Neutrophil (primary cell): ENCODE results near the gene RCN2.

Experiments used
- H3K27ac ChIP-seq: fragments of 200-600 bp; sonication (generic); 2 replicates; pipeline ENCODE4 v1.5.1; 2016; ENCODE audit warnings: mild to moderate bottlenecking, moderate library complexity
- H3K27me3 ChIP-seq: fragments of 200-600 bp; sonication (generic); 2 replicates; pipeline ENCODE4 v1.6.0; 2016; ENCODE audit warnings: mild to moderate bottlenecking
- H3K36me3 ChIP-seq: fragments of 200-600 bp; sonication (generic); 2 replicates; pipeline ENCODE4 v1.5.1; 2017
- H3K4me1 ChIP-seq, 2 experiments: fragments of 200-600 bp in 1 of 2; sonication (generic) in 1 of 2; 1 replicate in 1 of 2; 2 replicates in 1 of 2; pipeline versions ENCODE4 v1.5.1 to v1.6.1; 2013 to 2016; ENCODE audit warnings: low read depth in 1 of 2, low read length in 1 of 2, mild to moderate bottlenecking in 1 of 2, moderate library complexity in 1 of 2; ENCODE audit not compliant: control insufficient read depth in 1 of 2, insufficient read depth in 1 of 2
- H3K4me3 ChIP-seq, 2 experiments: fragments of 200-600 bp in 1 of 2; sonication (generic) in 1 of 2; 1 replicate in 1 of 2; 2 replicates in 1 of 2; pipeline ENCODE4 v1.5.1; 2013 to 2016; ENCODE audit warnings: low read depth in 1 of 2, low read length in 1 of 2, mild to moderate bottlenecking in 1 of 2, moderate library complexity in 1 of 2
- H3K9me3 ChIP-seq: fragments of 200-600 bp; sonication (generic); 2 replicates; pipeline ENCODE4 v1.5.1; 2016
- CTCF ChIP-seq: fragments of 200-600 bp; sonication (generic); IDR thresholded peaks from 2 replicates; pipeline ENCODE4 v1.5.1; 2016; ENCODE audit warnings: antibody characterized with exemption

Gene RCN2

GRCh38 chr15:76979331-76979925 lies 47.9 kb downstream of the RCN2 start:
- TF ChIP-seq CTCF = no peak
- H3K4me1 ChIP-seq = peaks cover 43 to 44% of the 10 kb centered on the region in 2 experiments
- H3K27ac ChIP-seq = no peak overlapping the region
- H3K36me3 ChIP-seq = no peaks in the 10 kb centered on the region
- no peaks in the 10 kb centered on the region for H3K27me3 ChIP-seq
- H3K4me3 ChIP-seq = no peak overlapping the region
- no peaks in the 10 kb centered on the region for H3K9me3 ChIP-seq

- Histone ChIP-seq H3K9me3 (no peaks in the 10 kb centered on the region), H3K36me3 (no peaks in the 10 kb centered on the region), H3K4me3 (no peak overlapping the region), H3K4me1 (peaks cover 50 to 51% of the 10 kb centered on the region in 2 experiments), H3K27ac (no peak overlapping the region), H3K27me3 (no peaks in the 10 kb centered on the region)
- TF ChIP-seq CTCF = no peak
Observed at GRCh38 chr15:76979996-76980520, 48.5 kb downstream of the RCN2 start.

GRCh38 chr15:76982356-76982755 lies 50.8 kb downstream of the RCN2 start:
- TF ChIP-seq CTCF = no peak
- H3K4me3 ChIP-seq = no peak overlapping the region
- peak overlapping the region; percentile 89 for H3K27ac ChIP-seq
- H3K27me3 ChIP-seq = no peaks in the 10 kb centered on the region
- H3K9me3 ChIP-seq = no peaks in the 10 kb centered on the region
- no peaks in the 10 kb centered on the region for H3K36me3 ChIP-seq
- peaks cover 51 to 58% of the 10 kb centered on the region in 2 experiments for H3K4me1 ChIP-seq

- no peaks in the 10 kb centered on the region for H3K27me3 ChIP-seq
- H3K4me3 ChIP-seq = no peak overlapping the region
- no peaks in the 10 kb centered on the region for H3K36me3 ChIP-seq
- H3K9me3 ChIP-seq = no peaks in the 10 kb centered on the region
- H3K27ac ChIP-seq = peak overlapping the region; percentile 89
- peaks cover 55 to 62% of the 10 kb centered on the region in 2 experiments for H3K4me1 ChIP-seq
- no peak for TF ChIP-seq CTCF
Observed at GRCh38 chr15:76982756-76983155, 51.2 kb downstream of the RCN2 start.

- peak overlapping the region; percentile 4 to 45 for H3K4me3 ChIP-seq
- H3K36me3 ChIP-seq = no peaks in the 10 kb centered on the region
- TF ChIP-seq CTCF = no peak
- peaks cover 65 to 72% of the 10 kb centered on the region in 2 experiments for H3K4me1 ChIP-seq
- peak overlapping the region; percentile 89 for H3K27ac ChIP-seq
- H3K9me3 ChIP-seq = no peaks in the 10 kb centered on the region
- no peaks in the 10 kb centered on the region for H3K27me3 ChIP-seq
Observed at GRCh38 chr15:76983590-76984375, 52.2 kb downstream of the RCN2 start.
